IMR-90 (cell line): ENCODE data around the gene OR1F1.

Experiments
- BHLHE40 ChIP-seq: fragments of 150-350 bp; IDR thresholded peaks from 2 replicates; pipeline ENCODE4 v1.6.1; 2016; ENCODE audit warnings: mild to moderate bottlenecking, low read depth, low read length
- CEBPB ChIP-seq: IDR thresholded peaks from 2 replicates; pipeline ENCODE4 v1.6.1; 2012; ENCODE audit warnings: low read depth, low read length, improper control_type of control experiment
- CTCF ChIP-seq: conservative IDR thresholded peaks from 2 replicates; pipeline ENCODE4 v1.5.1; 2012; ENCODE audit warnings: mild to moderate bottlenecking, low read depth, low read length, improper control_type of control experiment
- ELK1 ChIP-seq: fragments of 150-350 bp; IDR thresholded peaks from 2 replicates; pipeline ENCODE4 v1.6.1; 2016; ENCODE audit warnings: low read depth, mild to moderate bottlenecking, low read length, moderate library complexity, borderline replicate concordance
- FOS ChIP-seq: fragments of 150-350 bp; IDR thresholded peaks from 2 replicates; pipeline ENCODE4 v1.6.1; 2016; ENCODE audit warnings: low read depth, low read length
- MAFK ChIP-seq: IDR thresholded peaks from 2 replicates; pipeline ENCODE4 v1.6.1; 2012; ENCODE audit warnings: low read depth, low read length, improper control_type of control experiment
- MXI1 ChIP-seq: IDR thresholded peaks from 2 replicates; pipeline ENCODE4 v1.6.1; 2012; ENCODE audit warnings: low read depth, mild to moderate bottlenecking, low read length, moderate library complexity, borderline replicate concordance
- POLR2A ChIP-seq: IDR thresholded peaks from 2 replicates; pipeline ENCODE4 v1.6.1; 2012; ENCODE audit warnings: mild to moderate bottlenecking, low read depth, low read length
- RAD21 ChIP-seq: IDR thresholded peaks from 2 replicates; pipeline ENCODE4 v1.6.1; 2012; ENCODE audit warnings: low read length, improper control_type of control experiment
- RCOR1 ChIP-seq: IDR thresholded peaks from 2 replicates; pipeline ENCODE4 v1.6.1; 2012; ENCODE audit warnings: mild to moderate bottlenecking, low read length, improper control_type of control experiment; ENCODE audit not compliant: insufficient replicate concordance
- RFX5 ChIP-seq: IDR thresholded peaks from 2 replicates; pipeline ENCODE4 v1.8.0; 2012; ENCODE audit warnings: low read depth, mild to moderate bottlenecking, low read length, moderate library complexity
- SMC3 ChIP-seq: fragments of 150-350 bp; IDR thresholded peaks from 2 replicates; pipeline ENCODE4 v1.6.1; 2016; ENCODE audit warnings: low read depth, mild to moderate bottlenecking, antibody characterized with exemption, low read length, moderate library complexity
- USF2 ChIP-seq: fragments of 150-350 bp; IDR thresholded peaks from 2 replicates; pipeline ENCODE4 v1.6.1; 2017; ENCODE audit warnings: mild to moderate bottlenecking, antibody characterized with exemption, low read length, low read depth

GRCh38 chr16:3187798-3188674 lies at the start of gene OR1F1:
- TF ChIP-seq CTCF (no peak), POLR2A (no peak), SMC3 (no peak), RAD21 (no peak), CEBPB (no peak), USF2 (no peak), BHLHE40 (no peak), RCOR1 (no peak), FOS (no peak), ELK1 (no peak), MXI1 (no peak), MAFK (no peak), RFX5 (no peak)
